Dendritic cell treated with granulocyte-macrophage colony-stimulating factor and Interleukin-4, amounts not matched to agents 40 ng/mL and 50 ng/mL, for 4 days (primary cell): ENCODE data around the gene KIRREL1.
A peak's percentile ranks its signal among the peaks of the same experiment; 100 is the strongest.

Experiments used
- H3K27ac Mint-ChIP-seq: one replicate; pipeline ENCODE4 v1.8.0; 2022; ENCODE audit warnings: mild to moderate bottlenecking, mixed read lengths
- H3K27me3 Mint-ChIP-seq: one replicate; pipeline ENCODE4 v1.8.0; 2022; ENCODE audit warnings: mild to moderate bottlenecking, mixed read lengths
- H3K36me3 Mint-ChIP-seq: one replicate; pipeline ENCODE4 v1.8.0; 2022; ENCODE audit warnings: low read depth, mixed read lengths
- H3K4me1 Mint-ChIP-seq: one replicate; pipeline ENCODE4 v1.8.0; 2022; ENCODE audit warnings: low read depth, mixed read lengths
- H3K4me3 Mint-ChIP-seq: one replicate; pipeline ENCODE4 v1.8.0; 2022; ENCODE audit warnings: mild to moderate bottlenecking, moderate library complexity, mixed read lengths
- H3K9me3 Mint-ChIP-seq: one replicate; pipeline ENCODE4 v1.8.0; 2022; ENCODE audit warnings: mixed read lengths
- intact Hi-C: fragments of 100-400 bp; cut with micrococcal nuclease; formaldehyde crosslinking; loops from one replicate; pipeline ENCODE4 v1.15.0; 2022

KIRREL1 gene

DNA sequence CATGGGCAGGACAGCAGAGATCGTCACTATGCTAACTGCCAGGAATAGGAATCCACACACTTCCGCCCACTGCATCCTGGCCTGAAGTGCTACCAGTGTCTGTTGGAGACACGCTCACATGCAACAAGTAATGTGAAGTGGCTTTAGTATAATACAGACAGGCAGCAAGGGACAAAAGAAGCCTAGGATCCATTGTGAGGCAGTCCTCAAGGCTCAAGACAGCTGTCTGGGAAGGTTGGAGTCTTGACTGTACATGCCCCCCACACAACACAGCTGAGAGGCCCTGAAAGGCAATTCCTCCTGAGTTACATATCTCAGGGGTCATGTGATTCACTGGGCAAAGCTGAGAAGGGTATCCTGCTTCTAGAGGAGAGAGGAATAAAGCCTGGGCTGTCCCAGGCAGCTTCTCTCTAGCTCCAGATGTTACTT, 147.3 kb downstream of the KIRREL1 start:
- peaks cover 10% of the 10 kb centered on the region for H3K4me1 Mint-ChIP-seq
- intact Hi-C loops = no loop called here
- no peak overlapping the region for H3K4me3 Mint-ChIP-seq
- H3K36me3 Mint-ChIP-seq = no peaks in the 10 kb centered on the region
- H3K27ac Mint-ChIP-seq = no peak overlapping the region
- H3K27me3 Mint-ChIP-seq = no peaks in the 10 kb centered on the region
- peaks cover under 1% of the 10 kb centered on the region for H3K9me3 Mint-ChIP-seq

DNA sequence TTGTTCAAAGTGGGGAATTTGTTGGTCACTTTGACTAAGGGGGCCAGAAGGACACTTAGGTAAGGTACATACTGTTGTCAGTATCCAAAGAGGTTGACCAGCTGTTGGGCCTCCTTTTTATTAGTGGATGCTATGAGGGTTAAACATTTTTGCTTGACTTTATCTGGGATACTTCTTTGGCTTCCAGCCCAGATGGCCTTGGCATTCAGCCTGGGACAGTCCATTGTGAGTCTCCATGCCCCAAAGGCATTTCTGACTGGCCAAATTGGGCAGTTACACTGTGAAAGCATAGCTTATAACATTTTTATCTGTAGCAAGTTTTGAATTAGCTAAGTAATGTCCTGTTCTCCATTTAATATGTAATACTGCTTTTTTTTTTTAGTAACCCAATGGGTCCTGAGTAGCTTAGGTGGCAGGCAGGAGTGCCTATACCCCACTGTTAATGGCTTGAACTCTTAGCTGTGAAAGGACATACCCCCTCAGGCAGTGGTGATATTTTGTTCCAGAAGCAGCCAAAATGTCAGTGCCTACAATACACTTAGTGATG, 151.8 kb downstream of the KIRREL1 start:
- H3K4me3 Mint-ChIP-seq = no peak overlapping the region
- intact Hi-C loops = no loop called here
- no peak overlapping the region for H3K27ac Mint-ChIP-seq

DNA sequence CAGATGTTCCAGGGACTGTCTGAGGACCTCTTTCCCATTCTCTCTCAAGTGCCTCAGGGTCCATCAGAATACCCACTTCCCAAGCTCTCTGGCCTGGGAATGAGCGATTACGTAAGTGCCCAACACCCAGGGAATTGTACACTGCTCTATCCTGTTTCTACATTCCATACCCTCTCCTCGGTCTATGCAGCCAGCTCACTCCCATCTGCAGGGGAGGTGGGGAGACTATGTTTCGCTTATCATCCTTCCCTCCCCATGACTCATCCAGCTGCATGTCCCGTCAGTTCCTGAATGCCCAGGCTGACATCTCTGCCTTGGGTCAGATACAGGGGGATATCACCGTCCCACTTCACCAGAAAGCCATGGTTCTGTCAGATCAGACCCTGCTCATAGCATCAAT, 152.7 kb downstream of the KIRREL1 start:
- peaks cover 50% of the 10 kb centered on the region for H3K4me1 Mint-ChIP-seq
- no peaks in the 10 kb centered on the region for H3K27me3 Mint-ChIP-seq
- intact Hi-C loops = no loop called here
- peaks cover 17% of the 10 kb centered on the region for H3K9me3 Mint-ChIP-seq
- no peak overlapping the region for H3K27ac Mint-ChIP-seq
- H3K36me3 Mint-ChIP-seq = peaks cover 6% of the 10 kb centered on the region
- H3K4me3 Mint-ChIP-seq = no peak overlapping the region

More for the DNA sequence above, 151.8 kb downstream of the KIRREL1 start:
- H3K27me3 Mint-ChIP-seq = no peaks in the 10 kb centered on the region
- peaks cover 17% of the 10 kb centered on the region for H3K9me3 Mint-ChIP-seq
- H3K4me1 Mint-ChIP-seq = peaks cover 48% of the 10 kb centered on the region
- H3K36me3 Mint-ChIP-seq = peaks cover 6% of the 10 kb centered on the region

DNA sequence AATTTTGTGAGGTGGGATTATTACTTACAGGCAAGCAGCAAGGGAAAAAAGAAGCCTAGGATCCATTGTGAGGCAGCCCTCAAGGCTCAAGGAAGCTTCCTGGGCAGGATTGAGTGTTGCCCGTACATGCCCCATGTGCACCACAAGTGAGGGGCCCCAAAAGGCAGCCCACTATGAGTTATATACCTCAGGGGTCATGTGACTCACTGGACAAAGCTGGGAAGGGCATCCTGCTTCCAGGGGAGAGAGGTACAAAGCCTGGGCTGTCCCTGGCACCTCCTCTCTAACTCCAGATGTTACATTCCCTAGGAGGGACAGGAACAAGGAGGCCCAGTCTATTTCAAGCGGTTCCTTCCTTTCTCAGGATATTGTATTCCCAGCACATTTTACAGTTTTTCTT, 153.3 kb downstream of the KIRREL1 start:
- intact Hi-C loops = no loop called here
- Mint-ChIP-seq H3K27ac (peak overlapping the region; percentile 31), H3K9me3 (peaks cover 17% of the 10 kb centered on the region), H3K4me1 (peaks cover 56% of the 10 kb centered on the region), H3K4me3 (no peak overlapping the region), H3K27me3 (no peaks in the 10 kb centered on the region), H3K36me3 (peaks cover 6% of the 10 kb centered on the region)

DNA sequence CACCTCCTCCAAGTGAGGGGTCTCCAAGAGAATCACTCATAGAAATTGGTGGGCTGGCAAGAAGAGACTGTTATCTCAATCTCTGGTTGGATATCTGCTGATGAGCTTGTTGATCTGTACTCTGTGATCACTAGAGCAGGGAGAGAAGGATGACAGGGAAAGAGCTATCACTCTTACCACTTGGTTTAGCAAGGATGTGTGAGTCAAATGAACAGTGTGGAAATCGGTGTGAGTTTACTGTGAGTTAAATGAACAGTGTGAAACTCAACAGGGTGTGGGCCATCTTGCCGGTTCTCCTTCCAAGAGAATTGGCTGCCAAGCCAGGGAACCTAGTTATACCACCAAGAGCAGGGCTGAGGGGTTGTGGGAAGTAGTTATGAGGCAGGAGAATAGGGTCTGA, 154.0 kb downstream of the KIRREL1 start:
- H3K36me3 Mint-ChIP-seq = peaks cover 6% of the 10 kb centered on the region
- H3K4me1 Mint-ChIP-seq = peaks cover 63% of the 10 kb centered on the region
- no peaks in the 10 kb centered on the region for H3K27me3 Mint-ChIP-seq
- H3K4me3 Mint-ChIP-seq = peak overlapping the region; percentile 13
- peaks cover 17% of the 10 kb centered on the region for H3K9me3 Mint-ChIP-seq
- H3K27ac Mint-ChIP-seq = peak overlapping the region; percentile 31
- intact Hi-C loops = no loop called here

DNA sequence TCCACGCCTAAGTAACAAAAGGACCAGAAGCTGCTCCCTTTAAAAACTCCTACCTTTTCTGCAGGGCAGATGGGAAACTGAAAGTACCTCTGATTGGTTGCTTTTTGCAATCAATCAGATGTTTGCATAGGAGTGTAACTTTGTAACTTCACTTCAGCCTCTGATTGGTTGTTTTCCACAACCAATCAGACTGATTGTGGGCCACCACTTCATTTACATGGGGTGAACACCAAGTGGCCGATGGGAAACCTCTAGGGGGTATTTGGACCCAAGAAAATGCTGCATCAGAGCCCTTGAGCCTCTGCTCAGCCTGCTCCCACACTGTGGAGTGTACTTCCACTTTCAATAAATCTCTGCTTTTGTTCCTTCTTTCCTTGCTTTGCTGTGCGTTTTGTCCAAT, 154.4 kb downstream of the KIRREL1 start:
- Mint-ChIP-seq H3K27ac (peak overlapping the region; percentile 80), H3K4me3 (peak overlapping the region; percentile 41)
- intact Hi-C loops = no loop called here

DNA sequence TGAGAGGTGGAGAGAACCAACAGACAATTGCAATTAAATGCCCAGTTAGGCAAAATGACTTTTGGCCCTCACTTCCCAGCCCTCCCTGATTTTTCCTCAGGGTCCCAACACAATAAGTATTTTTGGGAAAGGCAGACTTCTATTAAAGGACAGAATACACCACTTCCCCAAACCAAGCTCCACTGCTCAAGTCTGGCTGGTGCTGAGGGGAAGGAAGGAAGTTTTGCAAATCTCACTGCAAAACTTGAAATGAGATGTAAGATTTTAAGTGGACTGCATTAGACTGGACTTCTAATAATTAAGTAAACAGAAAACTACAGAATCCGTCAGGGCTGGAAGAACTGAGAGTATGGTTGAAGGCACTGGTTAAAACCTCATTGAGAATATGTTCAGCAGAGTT, 155.0 kb downstream of the KIRREL1 start:
- Mint-ChIP-seq H3K9me3 (peaks cover 17% of the 10 kb centered on the region), H3K4me3 (peak overlapping the region; percentile 75), H3K36me3 (peaks cover 6% of the 10 kb centered on the region), H3K4me1 (peaks cover 73% of the 10 kb centered on the region), H3K27ac (peak overlapping the region; percentile 80), H3K27me3 (no peaks in the 10 kb centered on the region)
- intact Hi-C loops = no loop called here

More for the DNA sequence above, 154.4 kb downstream of the KIRREL1 start:
- no peaks in the 10 kb centered on the region for H3K27me3 Mint-ChIP-seq
- peaks cover 67% of the 10 kb centered on the region for H3K4me1 Mint-ChIP-seq
- peaks cover 6% of the 10 kb centered on the region for H3K36me3 Mint-ChIP-seq
- peaks cover 17% of the 10 kb centered on the region for H3K9me3 Mint-ChIP-seq

DNA sequence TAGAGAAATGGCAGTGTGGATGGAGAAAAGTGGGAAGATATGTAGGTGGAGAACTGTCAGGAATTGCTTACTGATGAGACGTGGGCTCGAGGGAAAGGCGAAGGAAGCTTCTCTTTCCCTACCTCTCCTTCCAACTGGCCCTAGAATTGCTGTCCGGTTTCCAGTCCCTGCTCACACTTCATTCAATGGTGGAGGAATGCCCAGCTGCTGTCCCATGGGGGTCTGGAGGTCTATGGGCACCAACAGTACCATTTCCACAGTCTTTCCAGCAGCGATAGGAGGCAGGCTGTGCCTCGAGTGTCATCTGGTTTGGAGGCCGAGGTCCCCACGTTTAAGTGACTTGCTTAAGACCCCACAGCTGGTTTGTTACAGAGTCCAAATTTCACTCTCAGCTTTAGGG, 155.7 kb downstream of the KIRREL1 start:
- Mint-ChIP-seq H3K9me3 (peaks cover 17% of the 10 kb centered on the region), H3K27ac (peak overlapping the region; percentile 80), H3K36me3 (peaks cover 6% of the 10 kb centered on the region), H3K4me1 (peaks cover 80% of the 10 kb centered on the region), H3K27me3 (no peaks in the 10 kb centered on the region), H3K4me3 (peak overlapping the region; percentile 75)
- intact Hi-C loops = no loop called here
